HepG2 (cell line): ENCODE measurements around the gene C20orf204. TPM values are rescaled to one million over a fixed set of nuclear protein-coding genes. Genes with fewer than 3 reads are reported as not detected.
A peak's percentile ranks its signal among the peaks of the same experiment; 100 is the strongest.

ENCODE experiments used
- ATAC-seq: fragments of 200-7000 bp; cut with Tn5 transposase; 3 replicates; pipeline ENCODE4 v1.9.1; 2020; ENCODE audit warnings: mild to moderate bottlenecking, moderate library complexity
- BruUV-seq: library from RNA; stranded (reverse); fragments of 400-500 nt; replicated peaks from 2 replicates; lab custom pipeline; 2021; lab: Mats Ljungman, UMichigan
- CTCF ChIA-PET: fragments of 300-600 bp; formaldehyde crosslinking; extraction: SDS; loops from one replicate; lab custom pipeline; 2021; ENCODE audit warnings: low total read pairs, inconsistent platforms, low intra/inter-chr PET ratio; lab: Yijun Ruan, JAX
- POLR2A ChIA-PET: fragments of 350-600 bp; sonication (Branson Sonifier 250); formaldehyde crosslinking; loops from one replicate; lab custom pipeline; 2020; ENCODE audit warnings: antibody characterized with exemption, inconsistent platforms; lab: Yijun Ruan, JAX
- DNase-seq: peaks from one replicate; pipeline ENCODE4 v3.0.0-alpha.2; 2015; ENCODE audit warnings: low spot score
- FAIRE-seq: peaks from 3 replicates; lab custom pipeline; 2011; peaks lifted over from hg19 to GRCh38; lab: Jason Lieb, UNC
- H2AFZ ChIP-seq: one replicate; pipeline ENCODE4 v1.6.1; 2011; ENCODE audit warnings: low read length, inconsistent platforms
- H3K27ac ChIP-seq: fragments of 300-600 bp; 3 replicates; pipeline ENCODE4 v1.8.0; 2011; ENCODE audit warnings: mixed run types, mild to moderate bottlenecking, mixed read lengths, low read length, inconsistent platforms; ENCODE audit not compliant: insufficient read depth; ENCODE audit errors: extremely low read length
- H3K27me3 ChIP-seq, 2 experiments: fragments of 200-600 bp in 1 of 2; 2 replicates in 1 of 2; 3 replicates in 1 of 2; pipeline versions ENCODE4 v1.6.0 to v1.8.0; 2011; ENCODE audit warnings: low read length in 2 of 2, mild to moderate bottlenecking in 2 of 2, moderate library complexity in 2 of 2, inconsistent platforms in 1 of 2; ENCODE audit not compliant: insufficient read depth in 2 of 2, control insufficient read depth in 1 of 2
- H3K36me3 ChIP-seq, 2 experiments: fragments of 200-600 bp in 1 of 2; replicated peaks in 1 of 2; 2 replicates in 1 of 2; 3 replicates in 1 of 2; pipeline versions ENCODE4 v1.5.1 to v1.8.0; 2011; ENCODE audit warnings: low read length in 2 of 2, inconsistent platforms in 1 of 2; ENCODE audit not compliant: insufficient read depth in 2 of 2, control insufficient read depth in 1 of 2
- H3K4me1 ChIP-seq: 2 replicates; pipeline ENCODE4 v1.5.1; 2012; ENCODE audit warnings: low read length, inconsistent platforms; ENCODE audit not compliant: insufficient read depth
- H3K4me2 ChIP-seq: 2 replicates; pipeline ENCODE4 v1.6.0; 2011; ENCODE audit warnings: low read depth, low read length, inconsistent platforms
- H3K4me3 ChIP-seq, 3 experiments: fragments of 200-600 bp in 1 of 3; sonication (generic), shearing (Covaris generic) in 1 of 3; replicated peaks in 1 of 3; 2 replicates each; pipeline ENCODE4 v1.5.1; 2011 to 2016; ENCODE audit warnings: low read length in 3 of 3, inconsistent platforms in 2 of 3, low read depth in 2 of 3, mild to moderate bottlenecking in 2 of 3, control low read depth in 1 of 3, mixed read lengths in 1 of 3; ENCODE audit not compliant: insufficient read depth in 1 of 3
- H3K79me2 ChIP-seq: one replicate; pipeline ENCODE4 v1.6.1; 2011; ENCODE audit warnings: low read length, inconsistent platforms; ENCODE audit not compliant: insufficient read depth
- H3K9ac ChIP-seq: 2 replicates; pipeline ENCODE4 v1.6.0; 2011; ENCODE audit warnings: mild to moderate bottlenecking, low read depth, low read length, inconsistent platforms; ENCODE audit not compliant: insufficient read depth
- H3K9me3 ChIP-seq: 2 replicates; pipeline ENCODE4 v1.5.1; 2012; ENCODE audit warnings: mild to moderate bottlenecking, low read length
- H4K20me1 ChIP-seq: 2 replicates; pipeline ENCODE4 v1.6.0; 2011; ENCODE audit warnings: inconsistent platforms, mild to moderate bottlenecking, low read length, moderate library complexity; ENCODE audit not compliant: insufficient read depth
- ATAD3A ChIP-seq: sonication (generic); formaldehyde crosslinking; IDR thresholded peaks from 2 replicates; pipeline ENCODE4 v1.4.0; 2020; ENCODE audit warnings: missing genetic modification reagents
- ETV6 ChIP-seq: sonication (generic); formaldehyde crosslinking; conservative IDR thresholded peaks from 2 replicates; pipeline ENCODE4 v1.4.0; 2020; ENCODE audit warnings: missing genetic modification reagents
- GATAD2A ChIP-seq: IDR thresholded peaks from 2 replicates; pipeline ENCODE4 v1.6.1; 2016
- HNF4A ChIP-seq: sonication (generic); formaldehyde crosslinking; IDR thresholded peaks from 2 replicates; pipeline ENCODE4 v1.4.0; 2020; ENCODE audit warnings: missing genetic modification reagents
- HOXA9 ChIP-seq: sonication (generic); formaldehyde crosslinking; IDR thresholded peaks from 2 replicates; pipeline ENCODE4 v1.8.1; 2022; ENCODE audit warnings: missing genetic modification reagents, mild to moderate bottlenecking, moderate library complexity, borderline replicate concordance
- MAFG ChIP-seq: sonication (generic); formaldehyde crosslinking; IDR thresholded peaks from 2 replicates; pipeline ENCODE4 v1.5.1; 2020; ENCODE audit warnings: mild to moderate bottlenecking, missing genetic modification reagents
- MAX ChIP-seq: IDR thresholded peaks from 2 replicates; pipeline ENCODE4 v1.6.1; 2012; ENCODE audit warnings: inconsistent platforms
- MED8 ChIP-seq: sonication (generic); formaldehyde crosslinking; IDR thresholded peaks from 2 replicates; pipeline ENCODE4 v1.8.1; 2023; ENCODE audit warnings: mild to moderate bottlenecking, missing genetic modification reagents; ENCODE audit not compliant: insufficient replicate concordance
- RARA ChIP-seq: IDR thresholded peaks from 2 replicates; pipeline ENCODE4 v1.6.1; 2016; ENCODE audit warnings: missing genetic modification reagents, missing compliant biosample characterization
- SP2 ChIP-seq: sonication (generic); formaldehyde crosslinking; IDR thresholded peaks from 2 replicates; pipeline ENCODE4 v1.5.1; 2020; ENCODE audit warnings: mild to moderate bottlenecking, missing genetic modification reagents
- SRSF1 ChIP-seq: fragments of 200-400 bp; formaldehyde crosslinking; optimal IDR thresholded peaks from 2 replicates; pipeline ENCODE3; 2017; ENCODE audit warnings: mild to moderate bottlenecking, low read depth, low read length, moderate library complexity
- THYN1 ChIP-seq: sonication (generic); formaldehyde crosslinking; IDR thresholded peaks from 2 replicates; pipeline ENCODE4 v1.8.1; 2023; ENCODE audit warnings: low read depth, mild to moderate bottlenecking, moderate library complexity, missing genetic modification reagents, borderline replicate concordance
- XBP1 ChIP-seq: sonication (generic); formaldehyde crosslinking; IDR thresholded peaks from 2 replicates; pipeline ENCODE4 v1.5.0; 2020; ENCODE audit warnings: missing genetic modification reagents
- ZBTB38 ChIP-seq: sonication (generic); formaldehyde crosslinking; IDR thresholded peaks from 2 replicates; pipeline ENCODE4 v1.5.1; 2020; ENCODE audit warnings: mild to moderate bottlenecking, missing genetic modification reagents
- ZNF33A ChIP-seq: sonication (generic); formaldehyde crosslinking; IDR thresholded peaks from 2 replicates; pipeline ENCODE4 v1.5.1; 2020; ENCODE audit warnings: missing genetic modification reagents, mild to moderate bottlenecking, moderate library complexity, borderline replicate concordance
- ZNF557 ChIP-seq: sonication (generic); formaldehyde crosslinking; IDR thresholded peaks from 2 replicates; pipeline ENCODE4 v1.4.0; 2020; ENCODE audit warnings: missing genetic modification reagents
- ZNF629 ChIP-seq: sonication (generic); formaldehyde crosslinking; conservative IDR thresholded peaks from 2 replicates; pipeline ENCODE4 v1.5.0; 2020; ENCODE audit warnings: missing genetic modification reagents
- ZNF687 ChIP-seq: sonication (generic); formaldehyde crosslinking; IDR thresholded peaks from 2 replicates; pipeline ENCODE4 v1.5.1; 2020; ENCODE audit warnings: mild to moderate bottlenecking, missing genetic modification reagents, moderate library complexity
- ZNF720 ChIP-seq: sonication (generic); formaldehyde crosslinking; IDR thresholded peaks from 2 replicates; pipeline ENCODE4 v1.4.0; 2020; ENCODE audit warnings: missing genetic modification reagents
- ZSCAN9 ChIP-seq: IDR thresholded peaks from 2 replicates; pipeline ENCODE4 v1.6.1; 2016; ENCODE audit warnings: borderline replicate concordance
- WGBS: methylation state at CpG from one replicate; pipeline ENCODE4 v1.1.6; 2017; ENCODE audit warnings: low lambda C conversion rate; 5-methylcytosine and 5-hydroxymethylcytosine counted together
- in situ Hi-C: cut with HindIII; loops from 2 replicates; pipeline ENCODE4 v1.10.0; 2017; ENCODE audit warnings: low pct_unique_long_range_greater_than_20kb; ENCODE audit not compliant: extremely low pct_ligation_motif_present
- intact Hi-C: fragments of 100-400 bp; cut with micrococcal nuclease; formaldehyde crosslinking; loops from one replicate; pipeline ENCODE4 v1.10.0; 2022; ENCODE audit not compliant: unreplicated experiment
- polyA plus RNA-seq, 8 experiments: library from polyadenylated mRNA; depleted of rRNA in 3 of 8; stranded (reverse) in 7 of 8; unstranded in 1 of 8; fragments of >200 nt; fragmentation: Illumina TruSeq in 4 of 8; extraction: Trizol in 4 of 8; gene quantifications; 2 replicates each; pipeline versions ENCODE4 v1.2.1 to v1.2.3, GENCODE V29; 2011 to 2016; ENCODE audit warnings: low read depth in 4 of 8, missing spikeins in 1 of 8, mixed read lengths in 1 of 8; ENCODE audit not compliant: insufficient read depth in 1 of 8
- total RNA-seq, 5 experiments: library from RNA; depleted of rRNA; stranded (reverse); fragments of >200 nt; fragmentation: Illumina TruSeq; extraction: Trizol; gene quantifications; 2 replicates each; pipeline ENCODE4 v1.2.3, GENCODE V29; 2016; ENCODE audit warnings: low read depth in 1 of 5

C20orf204 gene
- total and polyA plus RNA-seq, 2 of the 13 experiments (the other 11 are each of a cell fraction or from before 2014, with no cell fraction given), result 22.1 to 80.0 TPM

- CTCF ChIA-PET, result no interaction called here
- no peaks in the 10 kb centered on the region for H3K36me3 ChIP-seq
- H3K9me3 ChIP-seq, result no peaks in the 10 kb centered on the region
- FAIRE-seq (no peak), DNase-seq (no peak), ATAC-seq (no peak)
- peaks cover 63% of the 10 kb centered on the region for H3K4me1 ChIP-seq
- H3K27me3 ChIP-seq, result peaks cover 14 to 36% of the 10 kb centered on the region in 2 experiments
- POLR2A ChIA-PET, result interaction anchor here (0.8 to 4.9 kb wide), 4 partner anchors 16 to 543 kb away, joined by 3 to 25 read pairs (median 10); partner anchors contain the start of gene TCEA2
- no peak overlapping the region for H2AFZ ChIP-seq
- intact Hi-C loops, result loop anchor here (2.0 kb wide), 1 partner anchor 17 kb away; no protein-coding TSS in a partner anchor
- H3K9ac ChIP-seq, result no peak overlapping the region
- peak overlapping the region in 1 of 3 experiments; percentile 89; a peak in 1 of 6 replicates for H3K4me3 ChIP-seq
- BruUV-seq, result no TSS peak
- H3K4me2 ChIP-seq, result peak overlapping the region; percentile 99
- no peak overlapping the region for H3K27ac ChIP-seq
- peaks cover 9% of the 10 kb centered on the region; the same call in 1 of the 2 replicates for H4K20me1 ChIP-seq
- in situ Hi-C loops, result loop anchor here (5.0 kb wide), 1 partner anchor 36 kb away; no protein-coding TSS in a partner anchor
- no peaks in the 10 kb centered on the region for H3K79me2 ChIP-seq
- WGBS, result 10% methylated on average over 6 of the region's 6 CpGs
- TF ChIP-seq HOXA9 (CRISPR knock-in tag) (no peak), SRSF1 (peak; percentile 57), ZBTB38 (CRISPR knock-in tag) (0 out of 2 replicates have a peak, but pooled peaks have one; percentile 0), GATAD2A (CRISPR knock-in tag) (no peak), SP2 (no peak), ZNF687 (CRISPR knock-in tag) (peak; percentile 21; the same call in 1 of the 2 replicates), ZNF629 (CRISPR knock-in tag) (no peak), ZSCAN9 (CRISPR knock-in tag) (no peak), RARA (CRISPR knock-in tag) (0 out of 2 replicates have a peak, but pooled peaks have one; percentile 6), MAFG (CRISPR knock-in tag) (no peak), THYN1 (no peak), XBP1 (CRISPR knock-in tag) (no peak), ATAD3A (CRISPR knock-in tag) (no peak), MAX (no peak), ZNF720 (CRISPR knock-in tag) (no peak), HNF4A (CRISPR knock-in tag) (peak; percentile 43; the same call in 1 of the 2 replicates), ZNF557 (CRISPR knock-in tag) (no peak), MED8 (CRISPR knock-in tag) (no peak), ETV6 (CRISPR knock-in tag) (no peak), ZNF33A (CRISPR knock-in tag) (no peak)
Measured at GRCh38 chr20:64081624-64081964, 45.6 kb downstream of the C20orf204 start.
